Right ventricle myocardium inferior (tissue), 1 donor: ENCODE results near the gene CHCHD3. TPM values are rescaled to one million over a fixed set of nuclear protein-coding genes. Genes with fewer than 3 reads are reported as not detected.
A peak's percentile ranks its signal among the peaks of the same experiment; 100 is the strongest.

Source experiments
- ATAC-seq: fragments of 200-7000 bp; cut with Tn5 transposase; one replicate; pipeline ENCODE4 v1.9.1; 2020; ENCODE audit warnings: mild to moderate bottlenecking, moderate library complexity
- DNase-seq: peaks from one replicate; pipeline ENCODE4 v3.0.0; 2021; ENCODE audit errors: missing footprints
- intact Hi-C: fragments of 100-400 bp; cut with DNase I; formaldehyde crosslinking; loops from one replicate; pipeline ENCODE4 v1.11.0; 2022
- total RNA-seq: library from RNA; stranded (reverse); fragmentation: NEBNext Ultra II Directional; extraction: Animal tissue kit (Norgen Biotek cat#: 25700); gene quantifications from one replicate; pipeline ENCODE4 v1.2.1, GENCODE V29; 2021
- donor health status: DM: no; HTN: yes; CAD: no; lungs with severe emphysema.

Gene CHCHD3
- total RNA-seq, 1 donor from 2014 or later, result 169 TPM

GRCh38 chr7:132752431-132752830, 329.5 kb downstream of the CHCHD3 start:
- intact Hi-C loops, result no loop called here
- ATAC-seq, result no peak
- DNase-seq, result no peak

GRCh38 chr7:132751244-132751647, 330.6 kb downstream of the CHCHD3 start:
- ATAC-seq (no peak), DNase-seq (no peak)
- intact Hi-C loops, result no loop called here

GRCh38 chr7:132750530-132751217, 331.2 kb downstream of the CHCHD3 start:
- intact Hi-C loops, result no loop called here
- ATAC-seq, result no peak
- DNase-seq, result no peak

DNA sequence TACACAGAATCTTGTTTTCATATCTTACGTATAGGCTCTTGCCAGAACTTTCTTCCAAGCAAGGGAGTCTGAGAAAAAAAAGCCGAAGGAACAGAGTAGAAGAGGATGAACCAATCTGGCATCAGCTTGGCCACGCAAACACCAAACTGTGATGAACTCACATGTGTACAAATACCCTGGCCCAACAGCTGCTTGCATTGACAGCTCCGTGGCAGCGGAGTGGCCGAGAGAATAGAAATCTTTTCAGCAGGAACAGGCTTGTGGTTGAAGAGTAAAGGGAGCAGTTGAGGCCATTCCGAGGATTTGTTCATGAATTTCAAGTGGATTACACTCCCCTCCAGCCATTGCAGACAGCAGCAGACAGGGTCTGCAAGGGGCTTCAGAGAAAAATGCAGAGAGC, 331.8 kb downstream of the CHCHD3 start:
- no peak for DNase-seq
- intact Hi-C loops, result no loop called here
- ATAC-seq, result peak; percentile 39

DNA sequence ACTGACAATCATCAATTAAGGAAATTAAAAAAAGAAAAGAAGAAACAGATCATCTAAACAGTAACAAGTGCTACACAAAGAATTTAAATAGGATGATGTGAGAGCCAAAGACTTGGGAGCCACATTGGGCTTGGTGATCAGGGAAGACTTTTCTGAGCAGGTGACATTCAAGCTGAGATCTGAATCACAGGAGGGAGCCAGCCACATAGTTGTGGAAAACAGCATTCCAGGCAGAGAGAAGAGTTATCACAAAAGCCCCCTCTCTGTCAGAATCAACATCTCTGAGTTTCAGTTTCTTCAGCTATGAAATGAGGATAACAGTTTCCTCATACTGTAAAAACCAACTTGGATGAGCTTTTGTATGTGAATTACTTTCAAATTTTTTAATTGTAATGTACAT, 336.4 kb downstream of the CHCHD3 start:
- intact Hi-C loops, result no loop called here
- DNase-seq (no peak), ATAC-seq (no peak)

- intact Hi-C loops, result no loop called here
- ATAC-seq (no peak), DNase-seq (no peak)
These were observed 337.9 kb downstream of the CHCHD3 start for GRCh38 chr7:132743974-132744373.

DNA sequence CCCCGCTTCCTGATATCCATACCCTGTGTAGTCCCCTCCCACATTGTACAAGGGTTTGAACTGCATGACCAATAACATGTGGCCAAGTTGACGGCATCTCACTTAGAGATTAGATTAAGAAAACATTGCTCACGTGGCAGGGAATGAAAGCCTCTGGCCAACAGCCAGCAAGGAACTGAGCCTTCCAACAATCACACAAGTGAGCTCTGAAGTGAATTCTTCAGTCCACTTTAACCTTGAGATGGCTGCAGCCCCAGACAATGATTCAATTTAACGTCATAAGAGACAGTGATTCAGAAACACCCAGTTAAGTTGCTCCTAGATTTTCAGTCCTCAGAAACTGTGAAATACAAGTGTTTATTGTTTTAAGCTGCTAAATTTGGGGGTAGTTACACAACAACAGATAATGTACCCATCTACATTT, 339.7 kb downstream of the CHCHD3 start:
- DNase-seq (no peak), ATAC-seq (peak; percentile 54)
- intact Hi-C loops, result no loop called here

DNA sequence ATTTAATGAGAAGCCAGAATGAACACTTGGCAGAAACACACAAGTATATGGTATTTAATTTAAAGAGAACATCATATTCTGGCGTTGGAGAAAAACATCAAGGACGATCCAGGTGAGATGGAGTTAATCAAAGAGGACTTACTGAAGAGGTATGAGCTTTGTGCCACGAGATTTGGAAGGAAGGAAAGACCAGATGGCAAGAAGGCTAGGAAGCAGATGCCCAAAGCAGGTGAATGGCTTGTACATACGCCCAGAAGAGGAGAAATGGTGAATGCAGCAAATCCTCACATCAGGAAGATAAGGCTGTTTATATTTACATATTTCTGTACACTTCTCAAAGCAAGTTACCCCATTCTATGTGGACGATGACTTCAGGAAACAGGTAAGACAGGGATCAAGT, 341.7 kb downstream of the CHCHD3 start:
- no peak for DNase-seq
- no peak for ATAC-seq
- intact Hi-C loops, result no loop called here

GRCh38 chr7:132739271-132739955, 342.5 kb downstream of the CHCHD3 start:
- DNase-seq, result no peak
- intact Hi-C loops, result no loop called here
- ATAC-seq, result peak; percentile 63

DNA sequence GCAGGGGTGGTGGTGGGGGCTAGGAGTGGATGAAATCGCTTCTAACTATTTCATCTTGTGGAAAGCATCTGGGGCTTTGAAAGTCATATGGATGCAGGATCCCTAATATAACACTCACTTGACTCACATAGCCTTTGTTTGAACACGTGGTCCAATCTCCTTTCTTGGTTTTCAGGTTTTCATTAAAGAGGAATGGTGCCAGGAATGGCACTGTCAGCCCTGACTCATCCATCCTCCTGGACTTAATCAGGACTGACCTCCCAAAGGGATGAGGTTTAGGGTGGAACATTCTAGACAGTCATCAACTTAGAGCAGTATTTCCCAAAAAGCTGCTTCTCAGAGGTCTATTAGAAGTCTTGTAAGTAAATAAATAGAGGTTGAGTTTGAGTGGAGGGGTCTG, 343.6 kb downstream of the CHCHD3 start:
- intact Hi-C loops, result no loop called here
- no peak for ATAC-seq

GRCh38 chr7:132735476-132735875, 346.4 kb downstream of the CHCHD3 start:
- no peak for ATAC-seq
- intact Hi-C loops, result no loop called here
- no peak for DNase-seq

More for the DNA sequence above, 343.6 kb downstream of the CHCHD3 start:
- no peak for DNase-seq

Other genes starting within 250 kb of the CHCHD3 start
- 36.8 TPM for gene EXOC4, start 171.0 kb upstream of the CHCHD3 start, total RNA-seq